ENCODE results near the gene TNIP2. TPM values are rescaled to one million over a fixed set of nuclear protein-coding genes. Genes with fewer than 3 reads are reported as not detected.

TNIP2 gene
- total RNA-seq, 3 donors from 2014 or later (not counting 1 experiment from before 2014, with no cell fraction given): 35.6 to 53.9 (median 41.6) TPM

DNA sequence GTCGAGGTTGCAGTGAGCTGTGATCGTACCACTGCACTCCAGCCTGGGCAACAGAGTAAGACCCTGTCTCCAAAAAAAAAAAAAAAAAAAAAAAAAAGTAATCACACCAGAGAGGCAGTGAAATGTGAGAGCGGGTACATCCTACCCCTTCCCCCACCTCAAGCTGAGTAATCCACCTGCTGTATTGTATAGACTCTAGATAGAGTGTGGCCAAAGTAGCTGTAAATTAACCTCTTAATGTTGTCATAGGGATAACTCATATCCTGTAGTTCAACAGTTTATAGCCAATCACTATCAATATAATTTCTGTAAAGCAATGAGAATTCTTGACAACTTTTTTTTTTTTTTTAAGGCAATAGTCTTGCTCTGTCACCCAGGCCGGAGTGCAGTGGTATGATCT is 30.8 kb downstream of the TNIP2 start:
- Mint-ChIP-seq H3K4me1 (peaks cover 5 to 10% of the 10 kb centered on the region in 2 donors), H3K27ac (no peak overlapping the region), H3K9me3 (no peaks in the 10 kb centered on the region), H3K36me3 (no peaks in the 10 kb centered on the region), H3K4me3 (no peak overlapping the region), H3K27me3 (ENCODE audit: low read depth in 2 of 2) (no peaks in the 10 kb centered on the region)
- Histone ChIP-seq H3K27ac (ENCODE audit: low read length) (no peak overlapping the region), H3K9me3 (ENCODE audit: control insufficient read depth, insufficient read depth, low read length) (no peaks in the 10 kb centered on the region), H3K36me3 (ENCODE audit: control insufficient read depth, insufficient read depth, low read length) (peaks cover 22% of the 10 kb centered on the region), H3K4me3 (ENCODE audit: low read length) (no peak overlapping the region), H3K27me3 (ENCODE audit: control insufficient read depth, insufficient read depth, low read length) (no peaks in the 10 kb centered on the region), H3K4me1 (ENCODE audit: control insufficient read depth, insufficient read depth, low read length) (no peaks in the 10 kb centered on the region)
- intact Hi-C loops (cut with micrococcal nuclease): no loop called here
- DNase-seq (no peak), ATAC-seq (no peak)
- WGBS (ENCODE audit: insufficient coverage): 100% methylated on average over 3 of the region's 4 CpGs
- TF ChIP-seq CTCF (IDR thresholded peaks at IDR 0.05): no peak

DNA sequence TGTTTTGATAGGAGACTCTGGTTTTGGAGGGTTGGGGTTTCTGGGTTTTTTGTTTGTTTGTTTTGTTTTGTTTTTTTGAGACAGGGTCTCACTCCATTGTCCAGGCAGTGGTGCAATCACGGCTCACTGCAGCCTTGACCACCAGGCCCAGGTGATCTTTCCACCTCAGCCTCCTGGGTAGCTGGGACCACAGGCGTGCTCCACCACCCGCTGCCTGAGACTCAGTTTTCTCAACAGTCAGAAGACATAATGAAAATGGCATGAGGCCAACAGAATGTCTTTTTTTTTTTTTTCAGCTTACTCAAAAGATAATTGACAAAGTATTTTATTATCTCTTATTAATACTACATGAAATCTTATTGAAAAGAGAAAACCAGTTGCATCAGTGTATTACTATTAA is 32.4 kb downstream of the TNIP2 start:
- no peak for TF ChIP-seq CTCF (IDR thresholded peaks at IDR 0.05)
- Histone ChIP-seq H3K27ac (ENCODE audit: low read length) (no peak overlapping the region), H3K9me3 (ENCODE audit: control insufficient read depth, insufficient read depth, low read length) (no peaks in the 10 kb centered on the region), H3K27me3 (ENCODE audit: control insufficient read depth, insufficient read depth, low read length) (no peaks in the 10 kb centered on the region), H3K4me1 (ENCODE audit: control insufficient read depth, insufficient read depth, low read length) (no peaks in the 10 kb centered on the region), H3K4me3 (ENCODE audit: low read length) (no peak overlapping the region), H3K36me3 (ENCODE audit: control insufficient read depth, insufficient read depth, low read length) (peaks cover 13% of the 10 kb centered on the region)
- intact Hi-C loops (cut with micrococcal nuclease): no loop called here
- Mint-ChIP-seq H3K4me1 (peaks cover 5 to 10% of the 10 kb centered on the region in 2 donors), H3K27ac (peak overlapping the region; percentile 3 to 60), H3K4me3 (no peak overlapping the region), H3K27me3 (ENCODE audit: low read depth in 2 of 2) (no peaks in the 10 kb centered on the region), H3K36me3 (no peaks in the 10 kb centered on the region), H3K9me3 (no peaks in the 10 kb centered on the region)
- 86% methylated on average over 3 of the region's 3 CpGs for WGBS (ENCODE audit: insufficient coverage)
- no peak for ATAC-seq
- no peak for DNase-seq

GRCh38 chr4:2722033-2722432 is 34.1 kb downstream of the TNIP2 start:
- no peak overlapping the region for H3K4me3 Mint-ChIP-seq
- intact Hi-C loops (cut with micrococcal nuclease): no loop called here
- no peaks in the 10 kb centered on the region for H3K9me3 ChIP-seq (ENCODE audit: control insufficient read depth, insufficient read depth, low read length)
- H3K36me3 ChIP-seq (ENCODE audit: control insufficient read depth, insufficient read depth, low read length): peaks cover 14% of the 10 kb centered on the region
- peaks cover 5 to 10% of the 10 kb centered on the region in 2 donors for H3K4me1 Mint-ChIP-seq
- peaks cover 7% of the 10 kb centered on the region for H3K36me3 Mint-ChIP-seq
- WGBS (ENCODE audit: insufficient coverage): 97% methylated on average over 9 of the region's 9 CpGs
- H3K27ac Mint-ChIP-seq: peak overlapping the region in 1 of 2 donors; percentile 65
- H3K9me3 Mint-ChIP-seq: no peaks in the 10 kb centered on the region
- H3K4me3 ChIP-seq (ENCODE audit: low read length): no peak overlapping the region
- no peak for TF ChIP-seq CTCF (IDR thresholded peaks at IDR 0.05)
- ATAC-seq (no peak), DNase-seq (no peak)
- no peak overlapping the region for H3K27ac ChIP-seq (ENCODE audit: low read length)
- H3K27me3 ChIP-seq (ENCODE audit: control insufficient read depth, insufficient read depth, low read length): no peaks in the 10 kb centered on the region
- no peaks in the 10 kb centered on the region for H3K27me3 Mint-ChIP-seq (ENCODE audit: low read depth in 2 of 2)
- H3K4me1 ChIP-seq (ENCODE audit: control insufficient read depth, insufficient read depth, low read length): no peaks in the 10 kb centered on the region

GRCh38 chr4:2721586-2721985 is 34.5 kb downstream of the TNIP2 start:
- Mint-ChIP-seq H3K9me3 (no peaks in the 10 kb centered on the region), H3K27me3 (ENCODE audit: low read depth in 2 of 2) (no peaks in the 10 kb centered on the region), H3K36me3 (peaks cover 7% of the 10 kb centered on the region), H3K4me1 (peaks cover 5 to 10% of the 10 kb centered on the region in 2 donors), H3K4me3 (no peak overlapping the region), H3K27ac (no peak overlapping the region)
- Histone ChIP-seq H3K27ac (ENCODE audit: low read length) (no peak overlapping the region), H3K36me3 (ENCODE audit: control insufficient read depth, insufficient read depth, low read length) (peaks cover 19% of the 10 kb centered on the region), H3K4me1 (ENCODE audit: control insufficient read depth, insufficient read depth, low read length) (no peaks in the 10 kb centered on the region), H3K9me3 (ENCODE audit: control insufficient read depth, insufficient read depth, low read length) (no peaks in the 10 kb centered on the region), H3K27me3 (ENCODE audit: control insufficient read depth, insufficient read depth, low read length) (no peaks in the 10 kb centered on the region), H3K4me3 (ENCODE audit: low read length) (no peak overlapping the region)
- intact Hi-C loops (cut with micrococcal nuclease): no loop called here
- WGBS (ENCODE audit: insufficient coverage): 94% methylated on average over 11 of the region's 11 CpGs
- no peak for TF ChIP-seq CTCF (IDR thresholded peaks at IDR 0.05)
- ATAC-seq: no peak
- DNase-seq: no peak

Measured in natural killer cell (primary cell).